ENCODE measurements around the gene TOMM40.
"Not testable (repeated sequence)": the region's sequence is repeated elsewhere in the genome, so short reads cannot be mapped to it uniquely, and the experiment has no call there.

TOMM40 gene

GRCh38 chr19:44879309-44880065 lies 11.6 kb upstream of the TOMM40 start:
- DNase-seq (ENCODE audit: extremely low read depth, low read depth) = no peak
- no peak for TF ChIP-seq CTCF (IDR thresholded peaks at IDR 0.05; ENCODE audit: low read depth, low read length, missing control alignments)
- H3K4me3 ChIP-seq (replicated peaks; ENCODE audit: low read depth, low read length) = no peak overlapping the region

- no peak overlapping the region for H3K4me3 ChIP-seq (replicated peaks; ENCODE audit: low read depth, low read length)
- no peak for TF ChIP-seq CTCF (IDR thresholded peaks at IDR 0.05; ENCODE audit: low read depth, low read length, missing control alignments)
- no peak for DNase-seq (ENCODE audit: extremely low read depth, low read depth)
Observed at GRCh38 chr19:44882063-44882462, 9.0 kb upstream of the TOMM40 start.

GRCh38 chr19:44882619-44883397 lies 8.2 kb upstream of the TOMM40 start:
- not testable (repeated sequence) for H3K4me3 ChIP-seq (replicated peaks; ENCODE audit: low read depth, low read length); DNase-seq (ENCODE audit: extremely low read depth, low read depth)

GRCh38 chr19:44883922-44884321 lies 7.1 kb upstream of the TOMM40 start:
- no peak for TF ChIP-seq CTCF (IDR thresholded peaks at IDR 0.05; ENCODE audit: low read depth, low read length, missing control alignments)
- DNase-seq (ENCODE audit: extremely low read depth, low read depth) = no peak
- H3K4me3 ChIP-seq (replicated peaks; ENCODE audit: low read depth, low read length) = no peak overlapping the region

- DNase-seq (ENCODE audit: extremely low read depth, low read depth) = no peak
- no peak for TF ChIP-seq CTCF (IDR thresholded peaks at IDR 0.05; ENCODE audit: low read depth, low read length, missing control alignments)
- H3K4me3 ChIP-seq (replicated peaks; ENCODE audit: low read depth, low read length) = no peak overlapping the region
Observed at GRCh38 chr19:44884566-44884965, 6.5 kb upstream of the TOMM40 start.

- DNase-seq (ENCODE audit: extremely low read depth, low read depth) = no peak
- no peak for TF ChIP-seq CTCF (IDR thresholded peaks at IDR 0.05; ENCODE audit: low read depth, low read length, missing control alignments)
- no peak overlapping the region for H3K4me3 ChIP-seq (replicated peaks; ENCODE audit: low read depth, low read length)
Observed at GRCh38 chr19:44886141-44886540, 4.9 kb upstream of the TOMM40 start.

- H3K4me3 ChIP-seq (replicated peaks; ENCODE audit: low read depth, low read length) = no peak overlapping the region
- TF ChIP-seq CTCF (IDR thresholded peaks at IDR 0.05; ENCODE audit: low read depth, low read length, missing control alignments) = no peak
- no peak for DNase-seq (ENCODE audit: extremely low read depth, low read depth)
Observed at GRCh38 chr19:44887648-44888047, 3.4 kb upstream of the TOMM40 start.

GRCh38 chr19:44888335-44888734 lies 2.7 kb upstream of the TOMM40 start:
- DNase-seq (ENCODE audit: extremely low read depth, low read depth); H3K4me3 ChIP-seq (replicated peaks; ENCODE audit: low read depth, low read length): not testable (repeated sequence)
